ENCODE data around the gene RAB4A. TPM values are rescaled to one million over a fixed set of nuclear protein-coding genes. Genes with fewer than 3 reads are reported as not detected.
A peak's percentile ranks its signal among the peaks of the same experiment; 100 is the strongest.

The RAB4A gene
- total and polyA plus RNA-seq, 2 of the 4 experiments (the other 2 are of a cell fraction): 25.6 to 26.2 TPM

GRCh38 chr1:229323885-229324553, 53.1 kb downstream of the RAB4A start:
- Histone ChIP-seq H4K91ac (ENCODE audit: insufficient read depth, low read depth, low read length) (no peak overlapping the region), H2BK20ac (ENCODE audit: low read depth, low read length) (no peak overlapping the region), H2BK15ac (ENCODE audit: low read depth, low read length) (no peak overlapping the region), H3K56ac (ENCODE audit: extremely low read depth, insufficient read depth, low read length) (no peak overlapping the region), H4K20me1 (ENCODE audit: insufficient read depth, low read length) (no peaks in the 10 kb centered on the region), H3K27me3 (ENCODE audit: control insufficient read depth, insufficient read depth, low read length) (no peaks in the 10 kb centered on the region), H3K4ac (ENCODE audit: low read depth, low read length) (no peak overlapping the region), H3K79me1 (ENCODE audit: low read depth in 1 of 2, low read length in 2 of 2) (no peaks in the 10 kb centered on the region; a peak in 1 of 4 replicates), H3K4me1 (ENCODE audit: control insufficient read depth, insufficient read depth, low read length) (peaks cover 7% of the 10 kb centered on the region), H2AK5ac (ENCODE audit: low read depth, low read length) (no peak overlapping the region), H3K27ac (ENCODE audit: insufficient read depth, low read length) (no peak overlapping the region), H3K9me1 (ENCODE audit: insufficient read depth, low read length) (no peaks in the 10 kb centered on the region), H4K8ac (ENCODE audit: low read depth in 2 of 2, low read length in 2 of 2) (no peak overlapping the region), H2BK120ac (ENCODE audit: low read depth, low read length) (no peak overlapping the region), H4K5ac (ENCODE audit: low read depth, low read length) (no peak overlapping the region), H3K4me2 (ENCODE audit: low read depth, low read length) (no peak overlapping the region), H3K14ac (replicated peaks; ENCODE audit: low read depth, low read length) (no peak overlapping the region), H3K18ac (ENCODE audit: low read depth, low read length) (no peak overlapping the region), H3K9ac (ENCODE audit: low read depth, low read length) (no peak overlapping the region), H3K4me3 (ENCODE audit: insufficient read depth, low read depth, low read length) (no peak overlapping the region), H2AK9ac (replicated peaks; ENCODE audit: low read depth, low read length, poor library complexity) (no peak overlapping the region), H3K9me3 (ENCODE audit: control insufficient read depth, insufficient read depth, low read length) (no peaks in the 10 kb centered on the region), H3K23ac (ENCODE audit: low read depth, low read length) (no peak overlapping the region), H3K36me3 (ENCODE audit: control insufficient read depth, insufficient read depth, low read length) (peaks cover 18% of the 10 kb centered on the region), H2BK5ac (ENCODE audit: low read depth, low read length, poor library complexity, severe bottlenecking) (peak overlapping the region; percentile 24), H2AFZ (replicated peaks; ENCODE audit: low read length, poor library complexity) (no peak overlapping the region)
- no peak; the same call in 1 of the 2 replicates for ATAC-seq (ENCODE audit: low read depth)
- no CpG with 5 or more reads among the region's 2 CpGs for WGBS, 2 experiments (ENCODE audit: extremely low coverage in 2 of 2, insufficient read length in 1 of 2)
- POLR2A ChIA-PET (ENCODE audit: unreplicated experiment): interaction anchor here (0.5 kb wide), 1 partner anchor 13 kb away, joined by 3 read pairs; no protein-coding TSS in a partner anchor
- CTCF ChIA-PET: no interaction called here
- no peak for DNase-seq
- in situ Hi-C loops (cut with MboI; ENCODE audit: low sequenced_read_pairs) (no loop called here), intact Hi-C loops (cut with micrococcal nuclease) (no loop called here), dilution Hi-C loops (cut with HindIII; ENCODE audit: low sequenced_read_pairs, unreplicated experiment) (no loop called here)
- TF ChIP-seq MAZ (IDR thresholded peaks at IDR 0.05; ENCODE audit: borderline replicate concordance, low read depth, low read length) (no peak), BHLHE40 (IDR thresholded peaks at IDR 0.05; ENCODE audit: low read depth, low read length) (no peak), MXI1 (IDR thresholded peaks at IDR 0.05; ENCODE audit: borderline replicate concordance, low read depth, low read length) (no peak), SMC3 (IDR thresholded peaks at IDR 0.05; ENCODE audit: low read depth, low read length) (no peak)
- BruUV-seq (replicated peaks): no TSS peak

Data from IMR-90 (cell line).